ENCODE data around the gene LIPC.
"Not testable (repeated sequence)": the region's sequence is repeated elsewhere in the genome, so short reads cannot be mapped to it uniquely, and the experiment has no call there.

The LIPC gene

DNA sequence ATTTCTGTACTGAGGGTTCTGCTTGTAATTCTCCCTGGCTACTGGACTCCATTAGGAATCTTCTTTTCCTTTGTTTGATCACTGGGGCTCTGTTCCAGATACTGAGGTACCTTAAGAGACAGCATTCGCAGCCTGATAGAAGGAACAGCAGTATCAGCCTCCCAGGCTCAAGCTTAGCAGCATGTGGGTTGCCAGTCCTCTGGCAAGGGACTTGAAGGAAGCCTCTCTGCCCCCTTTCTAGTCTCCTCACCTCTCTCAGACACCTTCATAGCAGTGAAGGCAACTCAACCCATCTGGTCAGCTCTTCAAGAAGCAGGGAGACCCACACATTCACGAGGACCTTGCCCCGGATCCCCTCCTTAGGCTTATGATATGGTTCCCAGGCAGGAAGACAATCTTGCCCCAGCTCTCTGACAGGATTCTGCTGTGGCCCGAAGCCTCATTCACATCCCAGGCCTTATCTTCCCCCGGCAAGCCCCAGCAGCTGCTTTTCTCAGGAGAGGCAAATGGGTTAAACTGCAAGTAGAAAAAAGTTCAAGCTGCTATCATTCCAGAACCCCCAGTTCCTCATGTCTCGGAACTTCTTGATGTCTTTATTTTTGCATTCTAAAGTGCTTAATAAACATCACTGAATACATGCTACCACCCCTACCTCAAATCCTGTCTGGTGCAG is 153.1 kb downstream of the LIPC start:
- no peak for DNase-seq (ENCODE audit: low read depth in 2 of 2)

DNA sequence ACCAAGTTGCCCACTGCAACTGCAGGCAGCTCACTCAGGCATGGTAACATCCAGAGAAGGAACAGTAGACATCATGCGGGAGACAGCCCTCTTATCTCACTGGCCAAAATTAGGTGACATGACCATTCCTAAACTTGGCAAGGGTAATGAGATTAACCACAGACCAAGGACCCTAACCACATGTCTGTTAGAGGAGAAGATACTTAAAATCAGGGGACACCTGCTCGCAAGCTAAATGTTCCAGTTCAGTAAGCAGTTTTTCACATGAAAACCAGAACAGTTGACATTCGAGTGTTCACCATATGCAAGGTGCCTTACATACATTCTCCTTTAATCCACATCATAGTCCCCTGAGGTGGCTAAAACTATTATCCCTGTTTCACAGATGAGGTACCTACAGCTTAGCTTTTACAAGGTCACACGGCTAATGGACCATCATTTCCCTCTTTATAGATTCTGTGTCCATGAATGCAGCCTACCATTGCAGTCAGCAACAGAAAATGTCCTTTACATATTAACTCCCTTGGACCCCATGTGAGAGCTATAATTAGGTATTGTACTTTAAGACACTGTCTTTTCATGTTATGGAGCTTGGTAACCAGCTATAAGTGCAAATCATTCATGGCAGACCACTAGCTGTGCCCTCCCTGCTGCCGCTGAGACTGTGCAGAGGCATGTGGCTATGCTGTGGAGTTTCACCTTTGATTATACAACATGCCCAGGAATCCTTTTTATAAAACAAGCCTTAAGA is 154.1 kb downstream of the LIPC start:
- DNase-seq (ENCODE audit: low read depth in 2 of 2): no peak

- DNase-seq (ENCODE audit: low read depth in 2 of 2): no peak
Measured at GRCh38 chr15:58587486-58587885, 155.7 kb downstream of the LIPC start.

DNA sequence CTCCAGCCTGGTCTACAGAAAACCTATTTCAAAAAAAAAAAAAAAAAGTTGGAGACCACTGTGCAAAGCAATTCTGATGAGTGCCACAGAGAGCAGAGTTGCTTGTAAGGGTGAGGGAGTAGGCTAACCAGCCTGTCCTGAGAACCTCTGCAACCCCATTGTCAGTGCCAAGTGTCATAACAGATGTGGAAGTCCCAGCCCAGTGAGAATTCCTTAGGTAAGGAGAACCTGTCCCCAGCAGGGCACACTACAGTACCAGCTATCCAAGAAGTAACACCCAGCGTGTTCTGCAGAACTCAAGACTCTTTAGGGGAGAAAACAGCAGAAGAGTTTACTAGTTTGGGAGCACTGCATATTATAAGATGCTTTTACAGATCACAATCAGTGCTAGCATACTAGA is 156.3 kb downstream of the LIPC start:
- DNase-seq (ENCODE audit: low read depth in 2 of 2): no peak

GRCh38 chr15:58589047-58589446 is 157.3 kb downstream of the LIPC start:
- no peak for DNase-seq (ENCODE audit: low read depth in 2 of 2)

DNA sequence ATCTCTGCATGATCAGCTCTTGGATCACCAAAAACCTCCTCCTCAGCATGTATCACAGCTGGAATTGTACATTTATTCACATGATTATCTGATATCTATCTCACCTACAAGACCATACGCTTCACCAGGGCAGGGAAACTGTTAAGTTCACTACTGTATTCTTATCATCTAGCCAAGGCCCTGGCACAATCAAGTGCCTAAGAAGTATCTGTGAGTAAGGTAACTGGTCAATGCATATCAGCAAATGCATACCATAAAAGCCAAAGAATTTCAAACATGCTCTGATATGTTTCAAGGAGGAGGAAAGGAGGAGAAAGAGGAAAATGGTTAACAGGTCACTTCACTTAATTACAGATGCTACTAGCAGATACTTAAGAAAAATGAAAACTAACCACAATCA is 158.4 kb downstream of the LIPC start:
- no peak for DNase-seq (ENCODE audit: low read depth in 2 of 2)

DNA sequence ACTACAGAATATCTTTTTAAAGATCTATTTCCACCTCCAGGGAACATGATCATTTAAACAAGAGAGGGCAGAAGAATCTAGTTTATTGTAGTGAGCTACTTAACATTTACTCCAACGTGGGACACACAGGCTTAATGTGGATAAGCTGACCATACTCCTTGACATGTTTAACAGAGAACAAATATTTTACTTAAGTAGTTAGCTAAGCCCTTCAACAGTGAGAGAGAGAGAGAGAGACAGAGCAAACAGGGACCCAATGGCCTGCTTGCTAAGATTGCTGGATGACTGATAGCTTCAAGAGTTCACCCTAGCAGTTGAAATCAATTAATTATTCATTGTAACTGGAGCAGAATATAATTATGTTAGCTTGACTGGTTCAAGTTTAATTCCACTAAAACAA is 159.1 kb downstream of the LIPC start:
- DNase-seq (ENCODE audit: low read depth in 2 of 2): no peak

DNA sequence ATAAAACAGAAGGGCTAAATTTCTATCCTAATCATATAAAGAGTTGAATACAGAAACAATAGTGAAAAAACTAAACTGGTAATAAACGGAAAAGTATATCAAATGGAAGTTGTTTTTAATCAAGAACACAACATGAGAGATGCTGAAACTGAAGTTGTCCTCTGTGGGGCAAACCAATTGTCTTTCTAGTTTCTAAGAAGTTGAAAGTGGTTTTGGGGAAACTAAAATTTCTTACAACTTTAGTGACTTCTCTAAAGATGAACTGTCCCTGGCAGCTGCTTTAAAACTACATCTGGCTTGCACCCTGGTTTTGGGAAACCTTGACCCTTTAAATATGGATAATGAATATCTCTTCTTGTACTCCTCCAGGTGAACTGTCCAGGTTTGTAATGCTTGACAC is 162.1 kb downstream of the LIPC start:
- DNase-seq (ENCODE audit: low read depth in 2 of 2): no peak

DNA sequence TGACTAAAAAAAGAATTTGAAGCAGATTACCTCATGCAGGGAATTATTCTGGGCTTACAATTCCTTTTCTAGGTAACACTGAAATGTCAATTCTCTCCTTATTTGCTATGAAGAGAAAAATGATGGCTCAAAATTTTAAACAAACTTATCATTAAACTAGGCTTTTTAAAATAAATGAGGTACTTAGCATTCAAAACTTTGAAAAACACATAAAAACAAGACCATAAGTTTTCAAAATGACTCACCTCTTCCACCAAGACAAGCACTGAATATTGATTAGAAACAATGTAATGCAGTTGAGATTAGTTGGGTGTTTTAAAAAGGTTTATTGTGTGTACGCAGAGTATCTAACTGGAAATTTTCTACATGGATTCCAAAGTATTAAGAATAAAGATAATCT is 163.1 kb downstream of the LIPC start:
- no peak for DNase-seq (ENCODE audit: low read depth in 2 of 2)

DNA sequence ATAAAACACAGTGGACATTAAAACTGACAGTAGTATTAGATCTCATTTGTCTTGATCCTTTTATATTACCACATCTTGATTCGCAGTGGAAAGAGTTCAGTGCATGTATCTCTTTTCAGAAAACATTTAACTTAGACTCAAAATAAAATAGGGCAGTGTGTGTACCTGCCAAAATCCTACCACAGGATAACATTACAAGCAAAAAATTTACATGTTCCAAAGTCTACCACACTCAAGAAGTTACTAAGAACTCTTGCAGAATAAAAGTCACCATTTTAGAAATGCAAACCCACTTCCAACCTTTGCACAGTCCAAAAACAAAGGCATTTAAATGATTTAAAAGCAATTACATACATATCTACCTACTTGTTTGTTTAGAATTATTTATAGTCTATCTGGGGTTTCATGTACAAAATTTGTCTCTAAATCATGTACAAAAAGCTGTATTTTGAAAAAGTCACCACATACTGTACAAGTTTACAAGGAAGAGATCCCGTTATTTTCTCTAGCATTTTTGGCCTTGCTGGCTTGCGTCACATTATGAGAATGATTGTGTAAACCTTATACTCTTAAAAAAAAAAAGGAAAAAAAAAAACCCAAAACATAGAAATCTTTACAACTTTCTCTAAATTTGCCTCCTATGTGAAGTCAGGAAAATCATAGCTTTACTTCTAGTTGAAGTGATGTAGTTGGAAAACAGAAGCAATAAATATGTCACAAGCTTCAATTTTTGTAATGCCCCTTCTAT is 163.9 kb downstream of the LIPC start:
- no peak for DNase-seq (ENCODE audit: low read depth in 2 of 2)

DNA sequence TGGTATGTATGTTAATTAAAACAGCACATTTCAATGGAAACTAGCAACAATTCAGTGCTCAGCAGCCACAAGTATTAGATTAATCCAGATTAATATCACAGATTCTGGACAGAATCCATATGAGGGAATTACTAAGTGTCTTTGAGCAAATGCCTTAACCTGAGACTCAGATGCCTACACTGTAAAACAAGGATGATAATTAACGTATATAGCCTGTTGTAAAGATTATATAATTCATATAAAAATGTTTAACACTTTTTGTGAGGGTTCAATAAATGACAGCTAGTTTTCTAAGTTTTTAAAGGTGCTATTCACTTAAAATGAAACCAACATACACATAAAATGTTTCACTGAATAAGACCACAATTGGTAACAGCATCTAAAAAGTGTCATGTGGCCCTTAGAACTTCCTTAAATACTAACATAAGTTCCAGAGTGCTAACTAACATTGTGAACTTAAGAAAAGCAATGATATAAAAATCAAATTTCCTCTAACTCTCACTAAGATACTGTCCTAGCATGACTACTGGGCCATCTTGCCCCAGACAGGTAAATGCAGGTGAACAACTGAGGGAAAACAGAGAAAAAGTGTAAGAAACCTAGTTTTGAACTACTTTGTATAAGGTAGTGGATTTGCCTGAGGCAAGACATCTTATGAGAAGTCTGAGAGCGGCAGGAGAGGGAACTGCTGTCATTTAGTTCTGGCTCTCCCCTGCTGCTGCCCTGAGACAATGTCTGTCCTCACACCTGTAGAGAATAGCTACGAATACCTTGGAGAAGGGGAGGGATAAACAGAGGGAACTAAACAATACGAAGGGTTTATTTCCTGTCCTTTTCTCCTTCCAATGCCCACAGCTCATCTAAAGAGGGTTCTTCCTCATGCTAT is 166.4 kb downstream of the LIPC start:
- no peak for DNase-seq (ENCODE audit: low read depth in 2 of 2)

DNA sequence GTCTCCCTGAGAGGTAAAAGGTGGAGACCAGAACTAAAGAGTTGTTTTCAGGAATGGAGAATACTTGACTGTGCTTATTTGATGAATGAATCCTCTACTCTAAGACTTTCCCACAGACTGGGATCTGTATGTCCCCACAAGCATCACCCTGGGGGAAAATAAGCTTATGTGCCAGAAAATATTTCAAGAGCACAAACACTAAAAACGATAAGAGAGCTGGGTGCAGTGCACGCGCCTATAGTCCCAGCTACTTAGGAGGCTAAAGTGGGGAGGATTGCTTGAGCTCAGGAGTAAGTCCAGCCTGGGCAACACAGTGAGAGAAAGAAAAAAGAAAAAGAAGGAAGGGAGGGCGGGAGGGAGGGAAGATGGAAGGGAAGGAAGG is 167.0 kb downstream of the LIPC start:
- DNase-seq (ENCODE audit: low read depth in 2 of 2): no peak

- DNase-seq (ENCODE audit: low read depth in 2 of 2): no peak
Measured at GRCh38 chr15:58602823-58603222, 171.0 kb downstream of the LIPC start.

- not testable (repeated sequence) for DNase-seq (ENCODE audit: low read depth in 2 of 2)
Measured at GRCh38 chr15:58603927-58604326, 172.1 kb downstream of the LIPC start.

GRCh38 chr15:58604455-58604923 is 172.7 kb downstream of the LIPC start:
- no peak for DNase-seq (ENCODE audit: low read depth in 2 of 2)

GRCh38 chr15:58605931-58606530 is 174.2 kb downstream of the LIPC start:
- no peak for DNase-seq (ENCODE audit: low read depth in 2 of 2)

GRCh38 chr15:58606577-58607080 is 174.8 kb downstream of the LIPC start:
- no peak for DNase-seq (ENCODE audit: low read depth in 2 of 2)

- no peak for DNase-seq (ENCODE audit: low read depth in 2 of 2)
Measured at GRCh38 chr15:58608129-58608590, 176.4 kb downstream of the LIPC start.

DNA sequence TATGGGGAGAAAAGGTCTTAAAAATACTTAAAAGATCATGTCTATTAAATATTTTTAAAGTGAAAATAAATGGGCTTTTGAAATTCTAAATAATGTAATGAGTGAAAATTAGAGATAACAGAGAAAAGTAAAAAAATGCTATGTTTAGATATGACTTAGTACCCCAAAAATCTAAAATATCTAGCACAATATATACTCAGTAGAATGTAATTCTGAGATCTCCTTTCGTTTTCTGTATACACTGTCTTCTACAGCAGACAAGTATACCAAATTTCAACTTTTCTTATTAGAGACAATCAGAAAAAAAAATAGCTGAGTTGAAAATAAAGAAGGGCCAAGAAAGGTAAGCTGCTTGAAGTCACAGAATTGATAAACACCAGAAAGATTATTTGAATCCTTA is 176.9 kb downstream of the LIPC start:
- DNase-seq (ENCODE audit: low read depth in 2 of 2): no peak

GRCh38 chr15:58611731-58612676 is 180.2 kb downstream of the LIPC start:
- no peak for DNase-seq (ENCODE audit: low read depth in 2 of 2)

All from stimulated activated CD8-positive, alpha-beta memory T cell treated with anti-CD3 and anti-CD28 coated beads, Interleukin-7, amount 100 ng/mL, for 4 hours (primary cell).